GM21737 (cell line): Measurements from ENCODE around the gene MEIS2.

Experiments
- ATAC-seq: cut with Tn5 transposase; IDR thresholded peaks from one replicate; pipeline ENCODE4 v1.9.1; 2021; ENCODE audit warnings: mild to moderate bottlenecking, moderate library complexity; ENCODE audit not compliant: unreplicated experiment

The MEIS2 gene

DNA sequence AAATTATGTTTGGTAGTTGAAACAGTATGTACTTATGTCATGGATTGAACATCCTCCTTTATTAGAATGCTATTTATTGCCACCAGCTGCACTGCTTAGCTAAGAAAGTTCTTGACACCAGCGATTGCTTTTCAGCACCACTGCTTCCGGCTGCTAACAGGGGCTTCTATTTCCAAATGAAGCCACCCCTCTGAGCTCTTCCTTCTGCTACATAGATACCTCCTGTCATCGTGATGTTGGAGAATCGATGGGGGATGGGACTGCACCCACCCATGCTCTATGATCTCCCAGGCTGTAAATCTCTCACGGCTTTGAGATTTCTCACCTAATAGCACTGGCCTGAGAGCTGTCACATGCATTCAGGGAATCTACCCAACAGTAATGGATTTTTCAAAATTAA lies 259.2 kb downstream of the MEIS2 start:
- no peak for ATAC-seq
